Natural killer cell (primary cell): Measurements from ENCODE around the gene TPO. TPM values are rescaled to one million over a fixed set of nuclear protein-coding genes. Genes with fewer than 3 reads are reported as not detected.

Experiments used
- ATAC-seq, 3 donors: fragments of 150-1000 bp in 2 of 3; fragments of 200-7000 bp in 1 of 3; cut with Tn5 transposase; 1 replicate in 1 of 3; 2 replicates in 2 of 3; pipeline ENCODE4 v1.10.0; 2021; ENCODE audit warnings: mild to moderate bottlenecking in 2 of 3, moderate library complexity in 2 of 3
- DNase-seq, 2 donors: peaks; one replicate each; pipeline versions ENCODE4 v3.0.0 to v3.0.0-alpha.2; 2013 to 2021; ENCODE audit warnings: mixed read lengths in 1 of 2
- H3K27ac ChIP-seq: one replicate; pipeline ENCODE4 v1.5.1; 2013; ENCODE audit warnings: mild to moderate bottlenecking, low read length
- H3K27me3 ChIP-seq: one replicate; pipeline ENCODE4 v1.6.1; 2013; ENCODE audit warnings: low read length; ENCODE audit not compliant: control insufficient read depth, insufficient read depth
- H3K36me3 ChIP-seq: one replicate; pipeline ENCODE4 v1.6.1; 2013; ENCODE audit warnings: low read length; ENCODE audit not compliant: control insufficient read depth, insufficient read depth
- H3K4me1 ChIP-seq: one replicate; pipeline ENCODE4 v1.6.1; 2013; ENCODE audit warnings: low read length; ENCODE audit not compliant: control insufficient read depth, insufficient read depth
- H3K4me3 ChIP-seq: one replicate; pipeline ENCODE4 v1.5.1; 2013; ENCODE audit warnings: low read length
- H3K9me3 ChIP-seq: one replicate; pipeline ENCODE4 v1.6.1; 2013; ENCODE audit warnings: low read length; ENCODE audit not compliant: control insufficient read depth, insufficient read depth
- H3K27ac Mint-ChIP-seq, 2 donors: one replicate each; pipeline ENCODE4 v1.8.0; 2022; ENCODE audit warnings: mild to moderate bottlenecking in 2 of 2, mixed read lengths in 2 of 2, moderate library complexity in 1 of 2
- H3K27me3 Mint-ChIP-seq, 2 donors: one replicate each; pipeline ENCODE4 v1.8.0; 2022; ENCODE audit warnings: low read depth in 2 of 2, mixed read lengths in 2 of 2
- H3K36me3 Mint-ChIP-seq: one replicate; pipeline ENCODE4 v1.8.0; 2022; ENCODE audit warnings: mixed read lengths
- H3K4me1 Mint-ChIP-seq, 2 donors: one replicate each; pipeline ENCODE4 v1.8.0; 2022; ENCODE audit warnings: mixed read lengths in 2 of 2
- H3K4me3 Mint-ChIP-seq: one replicate; pipeline ENCODE4 v1.8.0; 2022; ENCODE audit warnings: mild to moderate bottlenecking, moderate library complexity, mixed read lengths
- H3K9me3 Mint-ChIP-seq, 2 donors: one replicate each; pipeline ENCODE4 v1.8.0; 2022; ENCODE audit warnings: mixed read lengths in 2 of 2
- whole genome bisulfite sequencing: methylation state at CpG from one replicate; pipeline ENCODE4 v1.1.7; 2013; ENCODE audit warnings: missing lambda C conversion rate; ENCODE audit not compliant: insufficient coverage; 5-methylcytosine and 5-hydroxymethylcytosine counted together
- intact Hi-C: fragments of 100-400 bp; cut with micrococcal nuclease; formaldehyde crosslinking; loops from one replicate; pipeline ENCODE4 v1.14.2; 2022
- total RNA-seq, 4 donors: library from RNA; stranded (reverse); fragments of 120-200 nt in 1 of 4; gene quantifications; one replicate each; pipeline versions ENCODE4 v1.2.3 to v1.2.4, GENCODE V29; 2013 to 2022
- TF ChIP-seq, protein P1 (sequence below): fragments of 200-600 bp; IDR thresholded peaks from one replicate; pipeline ENCODE4 v1.8.0; 2022; ENCODE audit warnings: antibody characterized with exemption

TPO gene
- total RNA-seq, 3 donors from 2014 or later (not counting 1 experiment from before 2014, with no cell fraction given), result not detected

DNA sequence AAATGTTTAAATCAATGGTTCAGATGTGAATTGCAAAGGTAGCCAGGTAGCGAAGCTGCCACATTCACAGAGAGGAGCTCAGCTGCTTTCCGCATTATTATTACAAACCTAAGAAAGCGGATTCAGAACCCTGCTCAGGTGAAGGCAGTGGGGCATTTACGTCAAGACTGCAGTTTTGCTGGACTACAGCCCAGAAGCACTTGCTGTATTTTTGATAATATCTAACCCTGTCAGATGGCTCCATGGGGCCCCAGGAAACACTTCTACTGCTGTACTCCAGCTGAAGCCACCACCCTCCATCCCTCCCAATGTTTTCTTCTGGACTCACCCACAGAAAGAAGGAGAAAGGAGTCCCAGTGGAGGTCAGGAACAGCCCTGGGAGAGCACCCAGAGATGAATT lies 96.9 kb downstream of the TPO start:
- Histone ChIP-seq H3K4me1 (no peaks in the 10 kb centered on the region), H3K4me3 (no peak overlapping the region), H3K27ac (no peak overlapping the region), H3K9me3 (no peaks in the 10 kb centered on the region), H3K27me3 (no peaks in the 10 kb centered on the region), H3K36me3 (no peaks in the 10 kb centered on the region)
- intact Hi-C loops, result no loop called here
- no peak overlapping the region for H3K4me3 Mint-ChIP-seq
- H3K27ac Mint-ChIP-seq, result no peak overlapping the region
- no peaks in the 10 kb centered on the region for H3K36me3 Mint-ChIP-seq
- peaks cover 0 to 4% of the 10 kb centered on the region in 2 donors for H3K27me3 Mint-ChIP-seq
- H3K9me3 Mint-ChIP-seq, result no peaks in the 10 kb centered on the region
- 76% methylated on average over 4 of the region's 4 CpGs for WGBS
- no peak for DNase-seq
- TF ChIP-seq, protein P1, sequence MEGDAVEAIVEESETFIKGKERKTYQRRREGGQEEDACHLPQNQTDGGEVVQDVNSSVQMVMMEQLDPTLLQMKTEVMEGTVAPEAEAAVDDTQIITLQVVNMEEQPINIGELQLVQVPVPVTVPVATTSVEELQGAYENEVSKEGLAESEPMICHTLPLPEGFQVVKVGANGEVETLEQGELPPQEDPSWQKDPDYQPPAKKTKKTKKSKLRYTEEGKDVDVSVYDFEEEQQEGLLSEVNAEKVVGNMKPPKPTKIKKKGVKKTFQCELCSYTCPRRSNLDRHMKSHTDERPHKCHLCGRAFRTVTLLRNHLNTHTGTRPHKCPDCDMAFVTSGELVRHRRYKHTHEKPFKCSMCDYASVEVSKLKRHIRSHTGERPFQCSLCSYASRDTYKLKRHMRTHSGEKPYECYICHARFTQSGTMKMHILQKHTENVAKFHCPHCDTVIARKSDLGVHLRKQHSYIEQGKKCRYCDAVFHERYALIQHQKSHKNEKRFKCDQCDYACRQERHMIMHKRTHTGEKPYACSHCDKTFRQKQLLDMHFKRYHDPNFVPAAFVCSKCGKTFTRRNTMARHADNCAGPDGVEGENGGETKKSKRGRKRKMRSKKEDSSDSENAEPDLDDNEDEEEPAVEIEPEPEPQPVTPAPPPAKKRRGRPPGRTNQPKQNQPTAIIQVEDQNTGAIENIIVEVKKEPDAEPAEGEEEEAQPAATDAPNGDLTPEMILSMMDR, result no peak
- ATAC-seq, result no peak
- peaks cover 7 to 13% of the 10 kb centered on the region in 2 donors for H3K4me1 Mint-ChIP-seq

DNA sequence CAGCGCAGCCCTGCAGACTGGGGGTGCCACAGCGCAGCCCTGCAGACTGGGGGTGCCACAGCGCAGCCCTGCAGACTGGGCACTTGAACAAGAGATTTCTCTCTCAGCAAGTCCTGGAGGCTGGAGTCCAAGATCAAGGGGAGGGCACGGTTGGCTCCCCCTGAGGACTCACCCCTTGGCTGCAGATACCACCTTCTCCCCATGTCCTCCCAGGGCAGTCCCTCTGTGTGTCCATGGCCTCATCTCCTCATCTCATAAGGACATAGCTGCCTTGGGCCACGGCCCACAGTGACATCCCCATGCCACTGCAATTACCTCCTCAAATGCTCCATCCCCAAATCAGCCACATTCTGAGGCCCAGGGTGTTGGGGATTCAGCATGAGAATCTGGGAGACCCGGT lies 98.2 kb downstream of the TPO start:
- intact Hi-C loops, result no loop called here
- H3K4me1 ChIP-seq, result no peaks in the 10 kb centered on the region
- Mint-ChIP-seq H3K27ac (no peak overlapping the region), H3K36me3 (no peaks in the 10 kb centered on the region), H3K9me3 (no peaks in the 10 kb centered on the region), H3K4me1 (peaks cover 7 to 13% of the 10 kb centered on the region in 2 donors), H3K4me3 (no peak overlapping the region), H3K27me3 (peaks cover 0 to 4% of the 10 kb centered on the region in 2 donors)
- DNase-seq, result no peak
- no peaks in the 10 kb centered on the region for H3K36me3 ChIP-seq
- WGBS, result 64% methylated on average over 6 of the region's 6 CpGs
- no peak overlapping the region for H3K27ac ChIP-seq
- no peaks in the 10 kb centered on the region for H3K9me3 ChIP-seq
- TF ChIP-seq, protein P1, result no peak
- ATAC-seq, result no peak
- H3K27me3 ChIP-seq, result no peaks in the 10 kb centered on the region
- H3K4me3 ChIP-seq, result no peak overlapping the region

DNA sequence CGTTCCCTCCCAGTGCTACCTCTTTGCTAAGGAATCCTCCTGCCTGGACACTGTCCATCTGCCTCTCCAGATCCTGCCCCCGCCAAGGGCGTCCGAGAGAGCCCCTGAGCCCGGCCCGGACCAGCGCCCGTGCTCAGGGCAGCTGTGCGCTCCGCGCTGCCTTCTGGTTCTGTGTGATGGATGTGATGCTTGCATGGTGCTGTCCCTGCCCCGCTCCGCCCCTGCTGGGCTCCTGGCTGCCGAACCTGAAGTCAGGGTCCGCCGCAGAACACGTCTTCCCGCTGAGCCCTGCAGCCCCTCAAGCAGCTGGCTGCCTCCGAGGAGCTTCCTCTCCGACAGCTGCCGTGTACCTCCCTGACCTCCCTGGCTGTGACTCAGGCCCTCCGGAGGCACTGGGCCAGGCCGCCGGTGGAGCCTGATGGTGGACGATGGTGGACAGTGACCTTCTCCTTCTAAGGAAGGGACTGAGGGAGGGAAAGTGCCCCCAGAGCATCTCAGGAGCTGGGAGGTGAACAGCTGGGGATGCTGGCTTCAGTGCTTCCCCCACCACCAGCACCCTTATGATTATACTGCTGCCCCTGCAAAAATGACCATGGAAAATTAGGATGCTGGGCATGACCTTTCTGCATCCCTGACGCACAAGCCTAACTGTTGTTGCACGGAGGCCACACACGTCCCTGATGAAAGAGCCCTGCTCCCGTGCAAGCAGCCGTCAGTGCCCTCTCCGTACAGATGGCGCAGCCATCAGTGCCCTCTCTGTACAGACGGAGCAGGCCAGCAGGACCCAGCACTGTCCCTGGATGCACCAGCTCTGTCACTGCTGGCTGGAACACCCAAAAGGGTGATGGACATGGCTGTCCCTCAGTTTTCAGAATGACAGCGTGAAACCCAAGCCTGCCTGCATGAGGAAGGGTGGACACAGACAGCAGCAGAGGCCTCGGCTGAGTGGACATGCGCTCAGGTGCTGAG lies 99.3 kb downstream of the TPO start:
- Histone ChIP-seq H3K27ac (no peak overlapping the region), H3K27me3 (no peaks in the 10 kb centered on the region), H3K4me3 (no peak overlapping the region), H3K4me1 (no peaks in the 10 kb centered on the region), H3K36me3 (no peaks in the 10 kb centered on the region), H3K9me3 (no peaks in the 10 kb centered on the region)
- no peak overlapping the region for H3K27ac Mint-ChIP-seq
- TF ChIP-seq, protein P1, result no peak
- peak in 1 of 3 donors; percentile 15 for ATAC-seq
- WGBS, result 91% methylated on average over 36 of the region's 36 CpGs
- peaks cover 0 to 4% of the 10 kb centered on the region in 2 donors for H3K27me3 Mint-ChIP-seq
- H3K4me1 Mint-ChIP-seq, result peaks cover 7 to 13% of the 10 kb centered on the region in 2 donors
- intact Hi-C loops, result no loop called here
- no peak overlapping the region for H3K4me3 Mint-ChIP-seq
- DNase-seq, result no peak
- no peaks in the 10 kb centered on the region for H3K36me3 Mint-ChIP-seq
- H3K9me3 Mint-ChIP-seq, result no peaks in the 10 kb centered on the region
